Measurements from ENCODE around the gene OPN1MW3.
"Not testable (repeated sequence)": the region's sequence is repeated elsewhere in the genome, so short reads cannot be mapped to it uniquely, and the experiment has no call there.

OPN1MW3 gene

GRCh38 chrX:154296731-154297130 lies 39.3 kb downstream of the OPN1MW3 start:
- DNase-seq: no peak

DNA sequence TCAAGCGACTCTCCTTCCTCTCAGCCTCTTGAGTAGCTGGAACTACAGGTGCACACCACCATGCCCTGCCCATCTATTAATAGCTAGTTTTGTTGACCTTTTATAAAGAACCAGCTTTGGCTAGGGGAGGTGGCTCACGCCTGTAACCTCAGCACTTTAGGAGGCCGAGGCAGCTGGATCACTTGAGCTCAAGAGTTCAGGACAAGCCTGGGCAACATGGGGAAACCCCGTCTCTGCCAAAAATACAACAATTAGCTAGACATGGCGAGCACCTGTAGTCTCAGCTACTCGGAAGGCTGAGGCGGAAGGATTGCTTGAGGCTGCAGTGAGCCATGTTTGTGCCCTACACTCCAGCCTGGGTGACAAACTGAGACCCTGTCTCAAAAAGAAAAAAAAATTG lies 40.9 kb downstream of the OPN1MW3 start:
- no peak for DNase-seq

DNA sequence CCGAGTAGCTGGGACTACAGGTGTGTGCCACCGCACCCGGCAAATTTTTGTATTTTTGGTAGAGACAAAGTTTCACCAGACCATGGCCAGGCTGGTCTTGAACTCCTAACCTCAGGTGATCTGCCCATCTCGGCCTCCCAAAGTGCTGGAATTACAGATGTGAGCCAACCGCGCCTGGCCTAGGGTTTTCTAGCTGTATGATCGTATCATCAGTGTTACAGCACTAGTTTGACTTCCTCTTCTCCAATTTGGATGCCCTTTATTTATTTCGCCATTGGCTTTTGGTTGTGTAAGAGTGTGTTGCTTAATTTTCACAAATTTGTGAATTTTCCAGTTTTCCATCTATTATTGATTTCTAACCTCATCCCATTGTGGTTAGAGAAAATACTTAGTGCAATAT lies 43.4 kb downstream of the OPN1MW3 start:
- DNase-seq: no peak

GRCh38 chrX:154302998-154303397 lies 45.6 kb downstream of the OPN1MW3 start:
- not testable (repeated sequence) for DNase-seq

DNA sequence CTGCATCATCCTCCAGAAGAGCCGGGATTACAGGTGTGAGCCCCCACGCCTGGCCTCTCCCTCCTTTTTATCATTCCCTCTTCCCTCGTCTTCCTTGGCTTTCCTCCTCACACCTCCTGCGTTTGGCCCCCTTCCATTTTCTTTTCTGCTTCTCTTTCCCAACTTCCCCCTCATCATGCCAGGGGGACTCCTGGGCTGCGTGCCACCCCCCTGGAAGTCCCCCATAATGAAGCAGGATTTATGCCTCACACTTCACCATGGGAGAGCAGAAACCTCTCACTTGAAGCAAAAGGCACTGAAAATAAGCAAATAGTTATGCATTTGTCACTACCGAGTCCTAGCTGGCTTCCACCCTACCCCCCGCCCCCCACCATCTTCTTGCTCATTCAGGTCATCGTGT lies 46.1 kb downstream of the OPN1MW3 start:
- no peak for DNase-seq

- no peak for DNase-seq
Measured at GRCh38 chrX:154304846-154305245, 47.5 kb downstream of the OPN1MW3 start.

DNA sequence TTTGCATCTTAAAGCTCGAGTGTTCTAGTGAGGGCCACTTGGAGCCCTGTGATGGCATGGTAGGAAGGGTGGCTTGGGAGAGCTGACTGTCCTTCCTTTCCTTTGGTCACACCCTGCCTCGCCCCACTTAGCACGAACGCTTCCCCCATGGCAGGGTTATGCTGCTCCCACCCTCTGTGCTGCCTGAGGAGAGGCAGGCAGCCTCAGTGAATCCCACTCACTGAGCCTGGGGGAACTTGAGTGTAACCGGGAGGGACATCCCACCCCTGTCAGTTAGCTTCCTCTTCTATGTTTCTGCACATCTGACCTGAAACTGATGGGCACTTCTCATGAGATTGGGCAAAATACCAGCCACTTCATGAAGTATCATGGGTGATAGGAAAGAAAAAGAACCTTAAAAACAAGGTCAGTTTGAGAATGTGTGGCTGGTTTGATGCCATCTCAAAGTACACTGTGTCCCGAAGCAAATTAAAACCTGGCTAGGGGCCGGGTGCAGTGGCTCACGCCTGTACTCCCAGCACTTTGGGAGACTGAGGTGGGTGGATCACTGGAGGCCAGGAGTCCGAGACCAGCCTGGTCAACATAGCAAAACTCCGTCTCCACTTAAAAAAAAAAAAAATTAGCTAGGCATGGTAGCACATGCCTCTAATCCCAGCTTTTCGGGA lies 48.3 kb downstream of the OPN1MW3 start:
- DNase-seq: no peak

DNA sequence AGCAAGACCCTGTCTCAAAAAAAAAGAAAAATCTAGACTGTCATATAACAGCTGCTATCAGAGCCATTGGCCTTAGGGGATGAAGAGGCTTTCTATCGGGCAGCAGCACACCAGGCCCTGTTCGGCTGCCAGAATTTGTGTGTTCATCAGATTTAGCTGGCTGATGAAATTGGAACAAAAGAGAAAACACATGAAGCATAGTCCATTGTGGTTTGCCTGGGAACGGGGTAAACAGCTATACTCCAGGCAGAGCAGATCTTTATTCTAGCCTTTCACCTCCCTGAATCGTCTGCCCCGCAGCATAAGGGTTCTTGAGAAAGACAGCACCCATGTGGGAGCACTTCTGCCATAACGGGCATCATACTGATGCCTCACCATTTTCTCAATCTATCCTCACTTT lies 49.8 kb downstream of the OPN1MW3 start:
- no peak for DNase-seq

DNA sequence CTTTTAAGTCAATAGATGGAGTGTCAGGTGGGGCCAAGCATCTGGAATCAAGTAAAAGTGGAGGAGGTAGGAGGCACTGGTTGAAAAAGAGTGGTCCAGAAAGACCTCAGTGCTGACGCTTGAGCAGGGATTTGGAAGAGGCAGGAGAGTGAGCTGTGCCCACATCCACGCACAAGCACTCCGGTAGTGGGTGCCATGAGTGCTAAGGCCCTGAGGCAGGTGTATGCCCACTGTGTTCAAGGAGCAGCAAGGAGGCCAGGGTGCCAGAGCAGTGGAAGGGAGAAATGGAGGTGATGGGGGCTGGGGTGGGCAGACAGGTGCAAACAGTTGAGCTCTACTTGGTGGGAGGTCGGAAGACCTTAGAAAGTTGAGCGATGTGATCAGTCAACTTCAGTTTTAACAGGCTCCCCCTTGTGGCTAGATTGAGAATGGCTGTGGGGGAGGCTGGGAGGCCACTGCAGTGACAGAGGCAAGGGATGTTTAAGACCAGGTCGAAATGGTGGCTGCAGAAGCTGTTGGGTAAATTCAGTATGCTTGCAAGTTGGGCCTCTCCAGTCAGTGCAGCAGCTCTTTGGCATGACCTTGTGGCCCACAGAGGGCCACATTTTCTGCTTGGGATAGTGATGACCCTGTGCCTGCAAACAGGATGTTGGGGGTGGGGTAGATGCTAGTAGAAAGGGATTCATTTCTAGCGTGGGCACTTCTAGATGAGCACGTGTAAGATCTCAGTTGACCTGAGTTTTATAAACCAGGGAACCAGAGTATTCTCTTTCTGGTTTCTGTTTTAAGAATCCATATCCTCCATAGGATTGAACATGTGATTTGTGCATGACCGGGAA lies 50.9 kb downstream of the OPN1MW3 start:
- peak; percentile 6 to 40 for DNase-seq

DNA sequence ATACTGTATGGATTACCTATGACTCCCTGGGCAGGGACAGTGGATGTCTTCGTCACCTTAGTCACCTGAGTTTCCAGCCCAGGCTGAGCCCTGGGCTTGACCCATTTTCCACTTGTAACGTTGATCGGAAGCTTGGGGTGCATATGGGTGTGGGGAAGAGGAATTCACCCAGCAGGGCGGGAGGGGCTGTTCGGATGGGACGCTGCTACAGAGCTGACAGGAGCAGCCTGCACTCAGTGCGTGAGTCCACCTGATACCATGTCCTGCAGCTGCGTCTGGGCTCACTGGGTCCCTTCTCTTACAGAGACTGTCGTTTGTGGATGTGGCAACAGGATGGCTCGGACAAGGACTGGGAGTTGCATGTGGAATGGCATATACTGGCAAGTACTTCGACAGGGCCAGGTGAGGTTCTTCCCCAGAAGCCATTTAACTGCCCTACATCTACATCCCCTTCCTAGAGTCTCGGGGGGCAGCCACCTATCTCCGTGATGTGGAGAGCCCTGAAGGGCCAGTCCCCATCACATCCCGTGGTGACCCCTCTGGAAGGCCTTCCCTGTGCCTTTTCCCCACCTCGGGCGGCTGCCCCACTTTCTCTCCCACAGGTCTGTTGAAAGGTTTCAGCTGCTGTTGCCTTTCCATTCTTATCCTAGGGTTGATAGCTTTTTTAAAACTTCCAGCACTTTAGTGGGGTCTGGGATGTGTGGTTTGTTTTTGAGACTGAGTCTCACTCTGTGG lies 51.8 kb downstream of the OPN1MW3 start:
- DNase-seq: no peak

- no peak for DNase-seq
Measured at GRCh38 chrX:154310616-154311536, 53.5 kb downstream of the OPN1MW3 start.

DNA sequence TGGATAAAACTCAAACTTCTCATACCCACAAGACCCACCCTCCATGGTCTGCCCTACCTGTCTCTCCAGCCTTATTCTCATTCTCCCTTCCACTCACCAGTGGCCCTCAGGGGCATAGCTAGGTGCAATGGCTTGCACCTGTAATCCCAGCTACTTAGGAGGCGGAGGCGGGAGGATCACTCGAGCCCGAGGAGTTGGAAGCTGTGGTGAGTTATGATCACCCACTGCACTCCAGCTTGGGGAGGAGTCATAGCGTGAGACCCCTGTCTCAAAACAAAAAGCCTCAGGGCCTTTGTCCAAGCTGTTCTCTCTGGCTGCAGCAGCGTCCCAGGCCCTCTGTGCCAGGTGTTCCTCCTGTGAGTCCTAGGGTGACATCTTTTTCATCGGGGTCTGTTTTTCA lies 54.7 kb downstream of the OPN1MW3 start:
- no peak for DNase-seq

DNA sequence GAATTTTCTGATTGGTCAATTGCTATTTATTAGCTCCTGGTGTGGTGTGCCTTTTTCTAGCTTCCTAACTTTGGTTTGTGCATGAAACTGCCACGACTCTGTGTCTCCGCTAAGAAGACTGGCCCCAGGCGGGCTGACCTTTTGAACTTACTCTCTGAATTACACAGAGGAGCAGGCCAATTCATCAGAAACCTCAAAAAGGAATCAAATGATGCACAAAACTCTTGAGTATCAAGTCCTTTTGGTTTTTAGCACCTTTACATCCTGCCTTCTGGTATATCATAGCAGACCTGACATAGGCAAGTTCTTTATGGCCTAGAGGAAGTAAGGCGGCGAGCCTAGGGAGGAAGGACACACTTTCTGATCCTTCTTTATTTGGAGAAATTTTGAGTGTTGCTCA lies 55.8 kb downstream of the OPN1MW3 start:
- DNase-seq: no peak

GRCh38 chrX:154315416-154315815 lies 58.0 kb downstream of the OPN1MW3 start:
- DNase-seq: no peak

DNA sequence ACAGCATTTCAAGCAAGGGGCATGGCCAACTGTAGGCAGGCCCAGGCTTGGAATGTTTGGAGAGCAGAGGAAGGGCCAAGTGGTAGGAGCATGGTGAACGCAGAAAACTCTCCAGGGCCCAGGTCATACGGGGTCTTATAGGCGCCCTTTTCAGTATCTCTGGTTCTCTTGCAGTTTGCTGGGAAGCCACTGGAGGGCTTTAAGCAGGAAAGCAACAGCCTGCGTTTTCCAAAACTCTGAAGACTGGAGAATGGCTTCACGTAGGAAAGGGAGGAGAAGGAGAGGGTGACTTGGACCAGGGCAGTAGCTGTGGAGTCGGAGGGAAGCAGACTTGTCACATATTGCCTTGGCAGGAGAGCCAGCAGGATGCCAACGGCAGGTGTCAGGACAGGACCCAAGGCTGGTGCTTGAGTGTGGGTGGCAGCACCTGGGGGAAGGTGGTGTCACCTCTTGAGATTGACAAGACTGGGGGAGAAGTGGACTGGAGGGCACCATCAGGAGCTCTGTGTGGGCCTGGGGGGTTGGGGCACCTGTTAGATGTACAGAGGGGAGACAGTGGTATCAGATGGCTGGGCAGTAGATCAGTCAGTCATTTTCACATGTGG lies 60.1 kb downstream of the OPN1MW3 start:
- peak in 1 of 2 experiments; percentile 9 for DNase-seq

GRCh38 chrX:154320406-154320805 lies 63.0 kb downstream of the OPN1MW3 start:
- no peak for DNase-seq

All from SW 1271 (cell line).